CD14-positive monocyte (primary cell): ENCODE data around the gene MADCAM1. TPM values are rescaled to one million over a fixed set of nuclear protein-coding genes. Genes with fewer than 3 reads are reported as not detected.

ENCODE experiments used
- DNase-seq, 3 donors: peaks; one replicate each; pipeline ENCODE4 v3.0.0-alpha.2; 2011 to 2022
- H2AFZ ChIP-seq: 2 replicates; pipeline ENCODE4 v1.6.0; 2012; ENCODE audit warnings: mild to moderate bottlenecking, low read depth, low read length, inconsistent platforms; ENCODE audit not compliant: insufficient read depth, poor library complexity, severe bottlenecking
- H3K27ac ChIP-seq, 2 donors: 1 replicate in 1 of 2; 2 replicates in 1 of 2; pipeline ENCODE4 v1.5.1; 2012 to 2013; ENCODE audit warnings: low read length in 2 of 2, control low read depth in 1 of 2, inconsistent platforms in 1 of 2, low read depth in 1 of 2, mild to moderate bottlenecking in 1 of 2
- H3K27me3 ChIP-seq, 2 donors: one replicate each; pipeline versions ENCODE4 v1.6.0 to v1.6.1; 2011 to 2013; ENCODE audit warnings: low read length in 2 of 2; ENCODE audit not compliant: control insufficient read depth in 2 of 2, insufficient read depth in 2 of 2
- H3K36me3 ChIP-seq, 2 donors: replicated peaks in 1 of 2; 1 replicate in 1 of 2; 2 replicates in 1 of 2; pipeline versions ENCODE4 v1.5.1 to v1.6.1; 2012 to 2013; ENCODE audit warnings: low read length in 2 of 2, control low read depth in 1 of 2, inconsistent platforms in 1 of 2, mild to moderate bottlenecking in 1 of 2; ENCODE audit not compliant: insufficient read depth in 2 of 2, control insufficient read depth in 1 of 2
- H3K4me1 ChIP-seq, 2 donors: 1 replicate in 1 of 2; 2 replicates in 1 of 2; pipeline versions ENCODE4 v1.5.1 to v1.6.1; 2012 to 2013; ENCODE audit warnings: low read length in 2 of 2, control low read depth in 1 of 2, inconsistent platforms in 1 of 2, mild to moderate bottlenecking in 1 of 2, moderate library complexity in 1 of 2; ENCODE audit not compliant: insufficient read depth in 2 of 2, control insufficient read depth in 1 of 2
- H3K4me2 ChIP-seq: replicated peaks from 2 replicates; pipeline ENCODE3; 2012; ENCODE audit warnings: low read length, moderate library complexity, mild to moderate bottlenecking; ENCODE audit not compliant: poor library complexity, severe bottlenecking; ENCODE audit errors: extremely low read depth
- H3K4me3 ChIP-seq, 3 experiments: fragments of 200-600 bp in 1 of 3; sonication (generic) in 1 of 3; replicated peaks in 1 of 3; 1 replicate in 2 of 3; 2 replicates in 1 of 3; pipeline ENCODE4 v1.5.1; 2011 to 2013; ENCODE audit warnings: low read length in 3 of 3, mild to moderate bottlenecking in 3 of 3, control low read depth in 2 of 3, low read depth in 2 of 3, inconsistent platforms in 1 of 3, moderate library complexity in 1 of 3
- H3K79me2 ChIP-seq: 2 replicates; pipeline ENCODE4 v1.6.0; 2012; ENCODE audit warnings: mild to moderate bottlenecking, control low read depth, inconsistent platforms, low read length, moderate library complexity; ENCODE audit not compliant: insufficient read depth
- H3K9ac ChIP-seq: 2 replicates; pipeline ENCODE4 v1.6.0; 2017; ENCODE audit warnings: low read length, mild to moderate bottlenecking; ENCODE audit not compliant: insufficient read depth, poor library complexity, severe bottlenecking
- H3K9me3 ChIP-seq, 2 donors: replicated peaks in 1 of 2; 1 replicate in 1 of 2; 2 replicates in 1 of 2; pipeline versions ENCODE4 v1.5.1 to v1.6.1; 2012 to 2013; ENCODE audit warnings: low read length in 2 of 2, control low read depth in 1 of 2; ENCODE audit not compliant: control insufficient read depth in 1 of 2, insufficient read depth in 1 of 2
- H4K20me1 ChIP-seq: 2 replicates; pipeline ENCODE4 v1.6.0; 2012; ENCODE audit warnings: mild to moderate bottlenecking, low read length, control low read depth, moderate library complexity; ENCODE audit not compliant: insufficient read depth
- H3K27ac Mint-ChIP-seq, 7 donors: one replicate each; pipeline ENCODE4 v1.8.0; 2020; ENCODE audit warnings: mild to moderate bottlenecking in 7 of 7, mixed read lengths in 7 of 7, moderate library complexity in 6 of 7, inconsistent platforms in 2 of 7
- H3K27me3 Mint-ChIP-seq, 3 donors: one replicate each; pipeline ENCODE4 v1.8.0; 2021 to 2022; ENCODE audit warnings: low read depth in 3 of 3, mild to moderate bottlenecking in 3 of 3, mixed read lengths in 3 of 3, moderate library complexity in 3 of 3, inconsistent platforms in 1 of 3
- H3K36me3 Mint-ChIP-seq, 2 donors: one replicate each; pipeline ENCODE4 v1.8.0; 2020; ENCODE audit warnings: mixed read lengths in 2 of 2, inconsistent platforms in 1 of 2, mild to moderate bottlenecking in 1 of 2
- H3K4me1 Mint-ChIP-seq: one replicate; pipeline ENCODE4 v1.8.0; 2020; ENCODE audit warnings: mild to moderate bottlenecking, mixed read lengths
- H3K4me3 Mint-ChIP-seq, 2 donors: one replicate each; pipeline ENCODE4 v1.8.0; 2020; ENCODE audit warnings: mild to moderate bottlenecking in 2 of 2, mixed read lengths in 2 of 2, moderate library complexity in 1 of 2
- H3K9me3 Mint-ChIP-seq, 7 donors: one replicate each; pipeline ENCODE4 v1.8.0; 2020 to 2022; ENCODE audit warnings: mixed read lengths in 7 of 7, mild to moderate bottlenecking in 6 of 7, moderate library complexity in 6 of 7, inconsistent platforms in 2 of 7
- WGBS: methylation state at CpG from one replicate; pipeline ENCODE4 v1.1.5; 2013; ENCODE audit warnings: missing lambda C conversion rate; ENCODE audit not compliant: insufficient coverage; 5-methylcytosine and 5-hydroxymethylcytosine counted together
- intact Hi-C, 2 donors: fragments of 100-400 bp; cut with micrococcal nuclease; formaldehyde crosslinking; loops; one replicate each; pipeline versions ENCODE4 v1.15.0 to v1.15.1; 2023
- polyA plus RNA-seq, 3 donors: library from polyadenylated mRNA; depleted of rRNA in 1 of 3; unstranded in 2 of 3; stranded (reverse) in 1 of 3; fragments of 300-500 nt in 2 of 3; fragments of >200 nt in 1 of 3; fragmentation: Illumina TruSeq in 2 of 3; gene quantifications; 1 replicate in 2 of 3; 2 replicates in 1 of 3; pipeline ENCODE4 v1.2.3, GENCODE V29; 2012 to 2021
- TF ChIP-seq, protein P1 (sequence below): fragments of 200-600 bp; IDR thresholded peaks from one replicate; pipeline ENCODE4 v1.8.0; 2022; ENCODE audit warnings: antibody characterized with exemption, mild to moderate bottlenecking

The MADCAM1 gene
- polyA plus RNA-seq, 3 donors = 0.17 TPM; not detected in 2

DNA sequence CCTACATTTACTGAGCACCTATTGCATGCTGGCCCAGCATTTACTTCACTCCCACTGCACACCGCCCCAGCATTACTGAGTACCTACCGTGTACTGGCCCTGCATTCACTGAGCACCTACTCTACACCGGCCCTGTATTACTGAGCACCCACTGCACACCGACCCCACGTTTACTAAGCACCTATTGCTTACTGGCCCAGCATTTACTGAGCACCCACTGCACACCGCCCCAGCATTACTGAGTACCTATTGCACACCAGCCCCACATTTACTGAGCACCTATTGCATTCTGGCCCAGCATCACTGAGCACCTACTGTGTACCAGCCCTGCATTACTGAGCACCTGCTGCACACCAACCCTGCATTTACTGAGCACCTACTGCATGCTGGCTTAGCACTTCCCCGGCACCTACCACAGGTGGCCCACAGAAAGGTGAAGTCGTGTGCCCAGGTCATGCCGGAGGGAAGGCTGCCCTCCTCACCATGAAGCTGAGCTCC, 17.9 kb downstream of the MADCAM1 start:
- no peaks in the 10 kb centered on the region for H3K9me3 ChIP-seq
- no peak overlapping the region for H3K27ac Mint-ChIP-seq
- no peak overlapping the region for H3K4me2 ChIP-seq
- H3K36me3 ChIP-seq = peaks cover 0 to 5% of the 10 kb centered on the region in 2 donors
- H3K79me2 ChIP-seq = no peaks in the 10 kb centered on the region
- peaks cover 0 to 3% (median 0%) of the 10 kb centered on the region in 7 donors for H3K9me3 Mint-ChIP-seq
- peaks cover 14% of the 10 kb centered on the region for H4K20me1 ChIP-seq
- intact Hi-C loops = no loop called here
- WGBS = 97% methylated on average over 9 of the region's 9 CpGs
- H3K36me3 Mint-ChIP-seq = peaks cover 11 to 17% of the 10 kb centered on the region in 2 donors
- peaks cover 17 to 22% of the 10 kb centered on the region in 2 donors for H3K4me1 ChIP-seq
- peaks cover 10 to 37% (median 15%) of the 10 kb centered on the region in 3 donors for H3K27me3 Mint-ChIP-seq
- no peak overlapping the region for H3K4me3 Mint-ChIP-seq
- H3K4me1 Mint-ChIP-seq = peaks cover 16% of the 10 kb centered on the region
- H3K4me3 ChIP-seq = no peak overlapping the region
- H3K27ac ChIP-seq = no peak overlapping the region
- no peak for DNase-seq
- no peak overlapping the region for H2AFZ ChIP-seq
- H3K9ac ChIP-seq = no peak overlapping the region
- TF ChIP-seq, protein P1, sequence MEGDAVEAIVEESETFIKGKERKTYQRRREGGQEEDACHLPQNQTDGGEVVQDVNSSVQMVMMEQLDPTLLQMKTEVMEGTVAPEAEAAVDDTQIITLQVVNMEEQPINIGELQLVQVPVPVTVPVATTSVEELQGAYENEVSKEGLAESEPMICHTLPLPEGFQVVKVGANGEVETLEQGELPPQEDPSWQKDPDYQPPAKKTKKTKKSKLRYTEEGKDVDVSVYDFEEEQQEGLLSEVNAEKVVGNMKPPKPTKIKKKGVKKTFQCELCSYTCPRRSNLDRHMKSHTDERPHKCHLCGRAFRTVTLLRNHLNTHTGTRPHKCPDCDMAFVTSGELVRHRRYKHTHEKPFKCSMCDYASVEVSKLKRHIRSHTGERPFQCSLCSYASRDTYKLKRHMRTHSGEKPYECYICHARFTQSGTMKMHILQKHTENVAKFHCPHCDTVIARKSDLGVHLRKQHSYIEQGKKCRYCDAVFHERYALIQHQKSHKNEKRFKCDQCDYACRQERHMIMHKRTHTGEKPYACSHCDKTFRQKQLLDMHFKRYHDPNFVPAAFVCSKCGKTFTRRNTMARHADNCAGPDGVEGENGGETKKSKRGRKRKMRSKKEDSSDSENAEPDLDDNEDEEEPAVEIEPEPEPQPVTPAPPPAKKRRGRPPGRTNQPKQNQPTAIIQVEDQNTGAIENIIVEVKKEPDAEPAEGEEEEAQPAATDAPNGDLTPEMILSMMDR = no peak
- peaks cover 0 to 13% of the 10 kb centered on the region in 2 donors for H3K27me3 ChIP-seq

- Histone ChIP-seq H3K27me3 (peaks cover 0 to 10% of the 10 kb centered on the region in 2 donors), H2AFZ (no peak overlapping the region), H3K36me3 (no peaks in the 10 kb centered on the region), H4K20me1 (peaks cover 5% of the 10 kb centered on the region), H3K4me2 (no peak overlapping the region), H3K9me3 (peaks cover 0 to 4% of the 10 kb centered on the region in 2 donors), H3K9ac (no peak overlapping the region), H3K4me1 (no peaks in the 10 kb centered on the region), H3K4me3 (no peak overlapping the region), H3K27ac (no peak overlapping the region), H3K79me2 (no peaks in the 10 kb centered on the region)
- 71% methylated on average over 10 of the region's 10 CpGs for whole genome bisulfite sequencing
- no peak for DNase-seq
- Mint-ChIP-seq H3K9me3 (peaks cover 0 to 15% (median 9%) of the 10 kb centered on the region in 7 donors), H3K27me3 (peaks cover 8 to 32% (median 32%) of the 10 kb centered on the region in 3 donors), H3K4me1 (no peaks in the 10 kb centered on the region), H3K27ac (no peak overlapping the region), H3K4me3 (no peak overlapping the region), H3K36me3 (peaks cover 11% of the 10 kb centered on the region in 2 donors)
- intact Hi-C loops = no loop called here
- TF ChIP-seq, protein P1 = no peak
Measured at GRCh38 chr19:517721-518597, 21.7 kb downstream of the MADCAM1 start.
